BJ (cell line): ENCODE data around the gene MASP1. TPM values are rescaled to one million over a fixed set of nuclear protein-coding genes. Genes with fewer than 3 reads are reported as not detected.

ENCODE experiments used
- CTCF ChIA-PET: fragments of 350-600 bp; formaldehyde crosslinking; extraction: SDS; loops from one replicate; lab custom pipeline; 2021; ENCODE audit warnings: antibody characterized with exemption, inconsistent platforms; lab: Yijun Ruan, JAX
- POLR2A ChIA-PET: fragments of 300-600 bp; sonication (Branson Sonifier 250); formaldehyde crosslinking; extraction: SDS; loops from one replicate; lab custom pipeline; 2021; ENCODE audit warnings: antibody characterized with exemption; lab: Charles Lee
- DNase-seq: peaks from one replicate; pipeline ENCODE4 v3.0.0-alpha.2; 2011; ENCODE audit warnings: low read depth
- H3K27me3 ChIP-seq: 2 replicates; pipeline ENCODE4 v1.6.0; 2011; ENCODE audit warnings: low read length; ENCODE audit not compliant: control insufficient read depth, insufficient read depth
- H3K36me3 ChIP-seq: 2 replicates; pipeline ENCODE4 v1.5.1; 2011; ENCODE audit warnings: low read length; ENCODE audit not compliant: control insufficient read depth, insufficient read depth
- H3K4me3 ChIP-seq: 2 replicates; pipeline ENCODE4 v1.5.1; 2011; ENCODE audit warnings: low read depth, mild to moderate bottlenecking, control low read depth, low read length
- CTCF ChIP-seq: IDR thresholded peaks from 2 replicates; pipeline ENCODE4 v1.5.1; 2011; ENCODE audit warnings: low read depth, mild to moderate bottlenecking, control low read depth, inconsistent platforms, low read length, moderate library complexity; ENCODE audit not compliant: insufficient read depth
- polyA plus RNA-seq: library from polyadenylated mRNA; depleted of rRNA; stranded (reverse); fragments of >200 nt; gene quantifications from 2 replicates; pipeline ENCODE4 v1.2.3, GENCODE V29; 2011

Gene MASP1
- polyA plus RNA-seq, 1 experiment, result 321 TPM

- ChIA-PET POLR2A (interaction anchor here (1.0 kb wide), 1 partner anchor 32 kb away, joined by 4 read pairs; no protein-coding TSS in a partner anchor), CTCF (interaction anchor here (0.9 to 1.1 kb wide), 4 partner anchors 12 to 369 kb away, joined by 3 to 4 read pairs (median 4); no protein-coding TSS in a partner anchor)
- peak; percentile 97 for DNase-seq
- peaks cover 28% of the 10 kb centered on the region for H3K36me3 ChIP-seq
- H3K4me3 ChIP-seq, result no peak overlapping the region
- no peak for TF ChIP-seq CTCF
- H3K27me3 ChIP-seq, result no peaks in the 10 kb centered on the region
These were observed 30.0 kb downstream of the MASP1 start for GRCh38 chr3:187261541-187261969.

- no peak for TF ChIP-seq CTCF
- no peak for DNase-seq
- H3K4me3 ChIP-seq, result no peak overlapping the region
- POLR2A ChIA-PET, result no interaction called here
- CTCF ChIA-PET, result interaction anchor here (1.0 to 2.0 kb wide), 5 partner anchors 9 to 358 kb away, joined by 3 to 7 read pairs (median 3); no protein-coding TSS in a partner anchor
- H3K27me3 ChIP-seq, result no peaks in the 10 kb centered on the region
- peaks cover 40% of the 10 kb centered on the region for H3K36me3 ChIP-seq
These were observed 32.4 kb downstream of the MASP1 start for GRCh38 chr3:187259171-187259570.

GRCh38 chr3:187257992-187258692, 33.4 kb downstream of the MASP1 start:
- H3K27me3 ChIP-seq, result no peaks in the 10 kb centered on the region
- POLR2A ChIA-PET, result no interaction called here
- TF ChIP-seq CTCF, result no peak
- no peak for DNase-seq
- CTCF ChIA-PET, result interaction anchor here (0.7 to 2.0 kb wide), 5 partner anchors 8 to 422 kb away, joined by 3 to 7 read pairs (median 3); no protein-coding TSS in a partner anchor
- H3K36me3 ChIP-seq, result peaks cover 42% of the 10 kb centered on the region
- H3K4me3 ChIP-seq, result no peak overlapping the region

GRCh38 chr3:187257471-187257870, 34.1 kb downstream of the MASP1 start:
- DNase-seq, result no peak
- ChIA-PET POLR2A (no interaction called here), CTCF (interaction anchor here (1.9 kb wide), 1 partner anchor 422 kb away, joined by 4 read pairs; no protein-coding TSS in a partner anchor)
- Histone ChIP-seq H3K4me3 (no peak overlapping the region), H3K27me3 (no peaks in the 10 kb centered on the region), H3K36me3 (peaks cover 47% of the 10 kb centered on the region)
- no peak for TF ChIP-seq CTCF

GRCh38 chr3:187256051-187256616, 35.4 kb downstream of the MASP1 start:
- TF ChIP-seq CTCF, result no peak
- POLR2A ChIA-PET, result no interaction called here
- CTCF ChIA-PET, result interaction anchor here (0.9 to 1.9 kb wide), 2 partner anchors 63 to 424 kb away, joined by 3 to 4 read pairs; no protein-coding TSS in a partner anchor
- no peaks in the 10 kb centered on the region for H3K27me3 ChIP-seq
- no peak for DNase-seq
- peaks cover 57% of the 10 kb centered on the region for H3K36me3 ChIP-seq
- no peak overlapping the region for H3K4me3 ChIP-seq
